HG03097 (cell line): ENCODE data around the gene ZMIZ2.
"Not testable (repeated sequence)": the region's sequence is repeated elsewhere in the genome, so short reads cannot be mapped to it uniquely, and the experiment has no call there.

Source experiments
- ATAC-seq: cut with Tn5 transposase; IDR thresholded peaks from one replicate; pipeline ENCODE4 v1.9.1; 2021; ENCODE audit not compliant: unreplicated experiment, low FRiP score

Gene ZMIZ2

GRCh38 chr7:44748045-44748947 is at the start of gene ZMIZ2:
Gene ZMIZ2 (plus strand): TSS chr7:44748847. CDS start chr7:44756250, 7,403 bp downstream.
- ATAC-seq, result peak; percentile 61

- not testable (repeated sequence) for ATAC-seq
These were observed 49.0 kb upstream of the ZMIZ2 start for GRCh38 chr7:44699598-44699997.

GRCh38 chr7:44700322-44700721 is 48.3 kb upstream of the ZMIZ2 start:
- no peak for ATAC-seq

- ATAC-seq, result not testable (repeated sequence)
These were observed 45.3 kb upstream of the ZMIZ2 start for GRCh38 chr7:44703391-44703790.

GRCh38 chr7:44703921-44704320 is 44.7 kb upstream of the ZMIZ2 start:
- ATAC-seq, result no peak

- no peak for ATAC-seq
These were observed 43.2 kb upstream of the ZMIZ2 start for GRCh38 chr7:44705434-44705833.

- ATAC-seq, result no peak
These were observed 41.7 kb upstream of the ZMIZ2 start for GRCh38 chr7:44706788-44707557.

- ATAC-seq, result no peak
These were observed 41.0 kb upstream of the ZMIZ2 start for GRCh38 chr7:44707558-44708230.

- ATAC-seq, result no peak
These were observed 39.4 kb upstream of the ZMIZ2 start for GRCh38 chr7:44709011-44709915.

- no peak for ATAC-seq
These were observed 38.6 kb upstream of the ZMIZ2 start for GRCh38 chr7:44709945-44710596.

- no peak for ATAC-seq
These were observed 37.1 kb upstream of the ZMIZ2 start for GRCh38 chr7:44711528-44711927.

GRCh38 chr7:44712012-44712411 is 36.6 kb upstream of the ZMIZ2 start:
- ATAC-seq, result no peak

- no peak for ATAC-seq
These were observed 35.5 kb upstream of the ZMIZ2 start for GRCh38 chr7:44713141-44713540.

- no peak for ATAC-seq
These were observed 34.8 kb upstream of the ZMIZ2 start for GRCh38 chr7:44713680-44714335.

- ATAC-seq, result no peak
These were observed 32.4 kb upstream of the ZMIZ2 start for GRCh38 chr7:44716205-44716604.

- ATAC-seq, result no peak
These were observed 28.3 kb upstream of the ZMIZ2 start for GRCh38 chr7:44720301-44720700.

GRCh38 chr7:44724276-44724675 is 24.4 kb upstream of the ZMIZ2 start:
- ATAC-seq, result no peak

- not testable (repeated sequence) for ATAC-seq
These were observed 22.4 kb upstream of the ZMIZ2 start for GRCh38 chr7:44726250-44726649.
